ENCODE results near the gene TSR3. TPM values are rescaled to one million over a fixed set of nuclear protein-coding genes. Genes with fewer than 3 reads are reported as not detected.
A peak's percentile ranks its signal among the peaks of the same experiment; 100 is the strongest.

TSR3 gene
- total and polyA plus RNA-seq, 5 donors from 2014 or later, result 31.5 to 103 (median 92.2) TPM

DNA sequence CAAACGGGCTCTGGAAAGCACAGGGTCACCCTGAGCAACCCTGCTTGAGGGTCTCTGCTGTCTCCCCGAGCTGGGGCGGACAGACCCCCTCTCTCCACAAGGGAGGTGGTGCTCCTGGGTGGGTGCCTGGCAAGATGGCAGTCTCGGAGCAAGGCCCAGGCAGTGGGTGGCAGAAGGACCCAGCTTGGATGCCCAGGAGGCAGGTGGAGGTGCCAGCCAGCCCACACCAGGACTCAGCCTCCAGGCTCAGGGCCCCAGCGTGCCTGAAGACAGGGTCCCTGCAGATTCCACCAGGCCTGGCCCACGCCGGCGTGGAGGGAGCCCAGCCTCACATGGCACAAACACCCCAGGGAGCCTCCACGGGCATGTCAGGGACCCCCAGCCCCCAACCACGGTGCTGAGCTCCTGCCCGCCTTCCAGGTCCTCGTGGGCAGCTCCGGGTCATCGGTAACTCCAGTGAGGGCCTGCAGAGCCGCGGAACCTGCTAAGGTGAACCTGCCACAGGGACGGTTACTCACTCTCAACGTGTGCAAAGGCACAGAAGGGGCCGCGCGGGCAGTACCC lies 42.0 kb upstream of the TSR3 start:
- no peak overlapping the region for H3K4me3 ChIP-seq (ENCODE audit: low read depth, low read length)
- no peak overlapping the region for H3K4me3 Mint-ChIP-seq

DNA sequence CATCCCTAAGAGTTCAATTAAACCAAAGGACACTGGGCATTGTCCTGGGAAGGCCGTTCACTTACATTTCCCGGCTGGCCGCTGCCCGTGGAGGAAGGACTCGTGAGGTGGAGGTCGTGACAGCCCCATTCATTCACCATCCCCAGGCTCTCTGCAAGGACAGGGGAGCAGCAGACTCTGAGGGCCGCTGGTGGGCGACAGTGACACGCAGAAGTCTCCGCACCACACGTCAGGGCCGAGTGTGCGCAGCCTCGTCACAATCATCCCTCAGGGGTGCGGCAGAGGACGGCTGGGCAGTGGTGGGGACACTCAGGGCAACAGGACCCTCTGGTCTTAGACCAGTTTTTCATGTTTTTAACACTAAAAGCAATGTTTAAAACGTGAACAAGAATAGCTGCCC lies 41.1 kb upstream of the TSR3 start:
- DNase-seq (no peak), ATAC-seq (ENCODE audit: low read depth in 2 of 2) (no peak)
- Histone ChIP-seq H3K27ac (ENCODE audit: insufficient read depth, low read length, poor library complexity, severe bottlenecking) (no peak overlapping the region), H3K27me3 (ENCODE audit: control insufficient read depth, insufficient read depth, low read length) (no peaks in the 10 kb centered on the region), H3K4me3 (ENCODE audit: low read depth, low read length) (no peak overlapping the region), H3K36me3 (ENCODE audit: control insufficient read depth, insufficient read depth, low read length) (peaks cover 60% of the 10 kb centered on the region), H3K9me3 (ENCODE audit: control insufficient read depth in 2 of 2, low read length in 2 of 2) (no peaks in the 10 kb centered on the region), H3K4me1 (ENCODE audit: control insufficient read depth, insufficient read depth, low read length, poor library complexity, severe bottlenecking) (no peaks in the 10 kb centered on the region)
- peaks cover 0 to 5% (median 0%) of the 10 kb centered on the region in 4 donors for H3K4me1 Mint-ChIP-seq
- H3K27ac Mint-ChIP-seq, result no peak overlapping the region
- H3K4me3 Mint-ChIP-seq, result no peak overlapping the region
- H3K9me3 Mint-ChIP-seq, result peaks cover 0 to 1% (median 0%) of the 10 kb centered on the region in 7 donors
- H3K27me3 Mint-ChIP-seq, result no peaks in the 10 kb centered on the region
- H3K36me3 Mint-ChIP-seq, result peaks cover 11% of the 10 kb centered on the region

More for the DNA sequence above, 42.0 kb upstream of the TSR3 start:
- peaks cover 0 to 5% (median 0%) of the 10 kb centered on the region in 4 donors for H3K4me1 Mint-ChIP-seq
- no peaks in the 10 kb centered on the region for H3K27me3 ChIP-seq (ENCODE audit: control insufficient read depth, insufficient read depth, low read length)
- DNase-seq, result no peak
- peaks cover 16% of the 10 kb centered on the region for H3K36me3 Mint-ChIP-seq
- no peak for ATAC-seq (ENCODE audit: low read depth in 2 of 2)
- peaks cover 57% of the 10 kb centered on the region for H3K36me3 ChIP-seq (ENCODE audit: control insufficient read depth, insufficient read depth, low read length)
- no peak overlapping the region for H3K27ac Mint-ChIP-seq
- no peaks in the 10 kb centered on the region for H3K4me1 ChIP-seq (ENCODE audit: control insufficient read depth, insufficient read depth, low read length, poor library complexity, severe bottlenecking)
- no peaks in the 10 kb centered on the region for H3K27me3 Mint-ChIP-seq
- no peak overlapping the region for H3K27ac ChIP-seq (ENCODE audit: insufficient read depth, low read length, poor library complexity, severe bottlenecking)
- no peaks in the 10 kb centered on the region for H3K9me3 ChIP-seq (ENCODE audit: control insufficient read depth in 2 of 2, low read length in 2 of 2)
- H3K9me3 Mint-ChIP-seq, result peaks cover 0 to 1% (median 0%) of the 10 kb centered on the region in 7 donors

DNA sequence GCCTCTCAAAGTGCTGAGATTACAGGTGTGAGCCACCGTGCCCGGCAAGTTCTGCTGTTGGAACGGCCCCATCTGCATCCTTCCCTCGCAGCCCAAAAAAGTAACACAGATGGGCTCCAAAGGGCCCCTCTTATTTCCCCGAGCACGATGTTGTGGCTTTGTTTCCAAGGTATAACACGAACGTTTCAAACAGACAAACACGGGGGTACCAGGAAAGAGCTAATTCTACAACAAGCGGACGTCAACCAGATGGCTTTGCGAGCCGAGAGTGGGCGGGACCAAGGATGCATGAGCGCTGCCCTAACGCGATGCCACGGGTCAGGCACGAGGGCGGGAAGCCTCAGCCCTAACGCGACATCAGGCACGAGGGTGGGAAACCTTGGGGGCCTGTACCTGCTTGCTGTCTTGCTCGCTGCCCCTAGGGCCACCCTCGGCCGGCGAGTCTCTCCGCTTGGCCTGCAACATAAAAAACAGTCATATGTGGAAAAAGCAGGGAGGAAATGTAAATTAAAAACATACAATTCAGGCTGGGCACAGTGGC lies 38.6 kb upstream of the TSR3 start:
- DNase-seq, result no peak
- no peaks in the 10 kb centered on the region for H3K9me3 ChIP-seq (ENCODE audit: control insufficient read depth in 2 of 2, low read length in 2 of 2)
- Mint-ChIP-seq H3K4me3 (no peak overlapping the region), H3K36me3 (peaks cover 8% of the 10 kb centered on the region), H3K27me3 (no peaks in the 10 kb centered on the region), H3K4me1 (peaks cover 0 to 5% (median 0%) of the 10 kb centered on the region in 4 donors), H3K9me3 (peaks cover 0 to 1% (median 0%) of the 10 kb centered on the region in 7 donors), H3K27ac (no peak overlapping the region)
- no peaks in the 10 kb centered on the region for H3K4me1 ChIP-seq (ENCODE audit: control insufficient read depth, insufficient read depth, low read length, poor library complexity, severe bottlenecking)
- H3K27ac ChIP-seq (ENCODE audit: insufficient read depth, low read length, poor library complexity, severe bottlenecking), result no peak overlapping the region
- no peak overlapping the region for H3K4me3 ChIP-seq (ENCODE audit: low read depth, low read length)
- no peaks in the 10 kb centered on the region for H3K27me3 ChIP-seq (ENCODE audit: control insufficient read depth, insufficient read depth, low read length)
- H3K36me3 ChIP-seq (ENCODE audit: control insufficient read depth, insufficient read depth, low read length), result peaks cover 53% of the 10 kb centered on the region
- no peak for ATAC-seq (ENCODE audit: low read depth in 2 of 2)

DNA sequence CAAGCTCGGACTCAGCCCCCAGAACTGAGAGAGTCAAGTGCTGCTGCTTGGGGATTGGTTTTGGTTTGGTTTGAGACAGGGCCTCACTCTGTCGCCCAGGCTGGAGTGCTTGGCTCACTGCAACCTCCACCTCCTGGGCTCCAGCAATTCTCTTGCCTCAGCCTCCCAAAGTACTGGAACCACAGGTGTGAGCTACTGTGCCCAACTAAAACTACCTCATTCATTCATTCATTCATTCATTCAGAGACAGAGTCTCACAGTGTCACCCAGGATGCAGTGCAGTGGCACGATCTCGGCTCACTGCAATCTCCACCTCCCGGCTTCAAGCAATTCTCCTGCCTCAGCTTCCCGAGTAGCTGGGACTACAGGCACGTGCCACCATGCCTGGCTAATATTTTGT lies 38.1 kb upstream of the TSR3 start:
- H3K4me3 ChIP-seq (ENCODE audit: low read depth, low read length), result no peak overlapping the region
- peak overlapping the region in 1 of 3 donors; percentile 56 for H3K27ac Mint-ChIP-seq
- H3K27me3 ChIP-seq (ENCODE audit: control insufficient read depth, insufficient read depth, low read length), result no peaks in the 10 kb centered on the region
- DNase-seq (no peak), ATAC-seq (ENCODE audit: low read depth in 2 of 2) (no peak)
- H3K4me1 ChIP-seq (ENCODE audit: control insufficient read depth, insufficient read depth, low read length, poor library complexity, severe bottlenecking), result no peaks in the 10 kb centered on the region
- no peaks in the 10 kb centered on the region for H3K9me3 ChIP-seq (ENCODE audit: control insufficient read depth in 2 of 2, low read length in 2 of 2)
- H3K36me3 Mint-ChIP-seq, result peaks cover 11% of the 10 kb centered on the region
- no peaks in the 10 kb centered on the region for H3K27me3 Mint-ChIP-seq
- peaks cover 0 to 1% (median 0%) of the 10 kb centered on the region in 7 donors for H3K9me3 Mint-ChIP-seq
- H3K4me1 Mint-ChIP-seq, result peaks cover 0 to 5% (median 1%) of the 10 kb centered on the region in 4 donors
- no peak overlapping the region for H3K4me3 Mint-ChIP-seq
- H3K36me3 ChIP-seq (ENCODE audit: control insufficient read depth, insufficient read depth, low read length), result peaks cover 52% of the 10 kb centered on the region
- H3K27ac ChIP-seq (ENCODE audit: insufficient read depth, low read length, poor library complexity, severe bottlenecking), result no peak overlapping the region

DNA sequence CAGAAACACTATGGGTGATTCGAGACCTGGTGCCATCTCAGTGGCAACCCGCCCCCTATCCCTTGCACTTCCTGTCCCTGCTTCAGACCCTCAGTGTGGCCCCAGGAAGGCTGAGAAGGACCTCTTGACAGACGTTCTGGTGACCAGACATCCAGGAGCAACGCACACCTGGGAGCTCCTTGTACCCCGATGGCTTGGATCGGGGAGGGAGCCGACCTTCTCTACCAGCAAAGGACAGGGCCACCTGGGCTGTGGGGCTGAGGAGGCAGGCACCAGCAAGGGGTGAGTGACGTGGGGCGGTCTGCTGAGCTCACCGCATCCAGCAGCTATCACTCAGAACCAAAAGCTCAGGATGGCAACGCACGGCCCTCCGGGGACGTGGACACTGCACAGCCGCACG lies 35.7 kb upstream of the TSR3 start:
- Histone ChIP-seq H3K9me3 (ENCODE audit: control insufficient read depth in 2 of 2, low read length in 2 of 2) (no peaks in the 10 kb centered on the region), H3K27ac (ENCODE audit: insufficient read depth, low read length, poor library complexity, severe bottlenecking) (no peak overlapping the region), H3K36me3 (ENCODE audit: control insufficient read depth, insufficient read depth, low read length) (peaks cover 36% of the 10 kb centered on the region), H3K4me1 (ENCODE audit: control insufficient read depth, insufficient read depth, low read length, poor library complexity, severe bottlenecking) (no peaks in the 10 kb centered on the region), H3K4me3 (ENCODE audit: low read depth, low read length) (no peak overlapping the region), H3K27me3 (ENCODE audit: control insufficient read depth, insufficient read depth, low read length) (no peaks in the 10 kb centered on the region)
- ATAC-seq (ENCODE audit: low read depth in 2 of 2) (no peak), DNase-seq (no peak)
- Mint-ChIP-seq H3K27ac (no peak overlapping the region), H3K4me3 (no peak overlapping the region), H3K4me1 (peaks cover 0 to 4% (median 1%) of the 10 kb centered on the region in 4 donors), H3K36me3 (peaks cover 11% of the 10 kb centered on the region), H3K27me3 (no peaks in the 10 kb centered on the region), H3K9me3 (peaks cover 0 to 1% (median 0%) of the 10 kb centered on the region in 7 donors)

DNA sequence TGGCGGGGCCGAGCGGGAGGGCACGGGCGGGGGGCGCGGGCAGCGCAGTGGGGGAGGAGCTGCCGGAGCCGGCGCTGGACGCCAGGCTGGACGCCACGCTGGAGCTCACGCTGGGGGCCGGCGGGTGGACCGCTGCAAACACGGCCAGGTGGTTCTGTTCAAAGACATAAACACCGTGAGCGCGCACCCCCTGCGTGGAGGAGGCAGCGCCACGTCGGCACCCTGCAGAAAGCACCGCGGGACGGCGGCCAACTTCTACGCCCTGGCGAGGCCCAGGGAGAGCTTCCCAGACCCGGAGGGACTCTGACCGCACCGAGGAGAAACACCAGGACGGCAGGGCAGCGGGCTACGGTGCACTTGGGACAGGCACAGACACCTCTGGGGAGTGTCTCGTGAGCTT lies 33.6 kb upstream of the TSR3 start:
- Histone ChIP-seq H3K27ac (ENCODE audit: insufficient read depth, low read length, poor library complexity, severe bottlenecking) (no peak overlapping the region), H3K4me1 (ENCODE audit: control insufficient read depth, insufficient read depth, low read length, poor library complexity, severe bottlenecking) (peaks cover 2% of the 10 kb centered on the region), H3K4me3 (ENCODE audit: low read depth, low read length) (no peak overlapping the region), H3K9me3 (ENCODE audit: control insufficient read depth in 2 of 2, low read length in 2 of 2) (no peaks in the 10 kb centered on the region), H3K27me3 (ENCODE audit: control insufficient read depth, insufficient read depth, low read length) (no peaks in the 10 kb centered on the region), H3K36me3 (ENCODE audit: control insufficient read depth, insufficient read depth, low read length) (peaks cover 36% of the 10 kb centered on the region)
- H3K27ac Mint-ChIP-seq, result no peak overlapping the region
- no peak overlapping the region for H3K4me3 Mint-ChIP-seq
- H3K9me3 Mint-ChIP-seq, result peaks cover 0 to 1% (median 0%) of the 10 kb centered on the region in 7 donors
- no peaks in the 10 kb centered on the region for H3K27me3 Mint-ChIP-seq
- no peak for ATAC-seq (ENCODE audit: low read depth in 2 of 2)
- no peak for DNase-seq
- H3K36me3 Mint-ChIP-seq, result peaks cover 5% of the 10 kb centered on the region
- peaks cover under 1 to 4% (median 2%) of the 10 kb centered on the region in 4 donors for H3K4me1 Mint-ChIP-seq

DNA sequence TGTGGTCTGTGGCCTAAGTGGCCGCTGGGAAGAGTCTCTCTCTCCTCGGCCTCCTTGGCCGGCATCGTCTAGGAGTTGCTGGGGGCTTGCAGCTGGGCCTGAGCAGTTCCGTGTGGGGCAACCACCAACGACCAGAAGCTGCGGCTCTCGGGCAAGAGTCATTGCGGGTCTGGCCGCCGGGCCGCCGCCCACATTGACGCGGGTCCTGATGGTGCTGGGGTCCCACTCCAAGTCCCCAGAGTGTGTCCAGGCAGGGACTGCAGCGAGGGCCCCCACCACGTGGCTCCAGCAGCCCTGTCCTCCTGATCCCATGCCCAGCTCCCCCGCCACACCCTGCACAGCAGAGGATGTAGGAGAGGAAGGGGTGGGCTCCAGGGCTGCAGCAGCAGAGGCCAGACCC lies 31.9 kb upstream of the TSR3 start:
- no peak overlapping the region for H3K27ac ChIP-seq (ENCODE audit: insufficient read depth, low read length, poor library complexity, severe bottlenecking)
- peaks cover 16% of the 10 kb centered on the region for H3K4me1 ChIP-seq (ENCODE audit: control insufficient read depth, insufficient read depth, low read length, poor library complexity, severe bottlenecking)
- H3K9me3 Mint-ChIP-seq, result no peaks in the 10 kb centered on the region
- peaks cover 3% of the 10 kb centered on the region for H3K36me3 Mint-ChIP-seq
- no peaks in the 10 kb centered on the region for H3K9me3 ChIP-seq (ENCODE audit: control insufficient read depth in 2 of 2, low read length in 2 of 2)
- DNase-seq (no peak), ATAC-seq (ENCODE audit: low read depth in 2 of 2) (no peak)
- no peak overlapping the region for H3K4me3 ChIP-seq (ENCODE audit: low read depth, low read length)
- peaks cover 4 to 13% (median 8%) of the 10 kb centered on the region in 4 donors for H3K4me1 Mint-ChIP-seq
- no peak overlapping the region for H3K4me3 Mint-ChIP-seq
- H3K27me3 Mint-ChIP-seq, result no peaks in the 10 kb centered on the region
- H3K27me3 ChIP-seq (ENCODE audit: control insufficient read depth, insufficient read depth, low read length), result no peaks in the 10 kb centered on the region
- peaks cover 22% of the 10 kb centered on the region for H3K36me3 ChIP-seq (ENCODE audit: control insufficient read depth, insufficient read depth, low read length)
- no peak overlapping the region for H3K27ac Mint-ChIP-seq
